HEK293 (cell line): ENCODE data around the gene COPZ1.

ENCODE experiments used
- EGR2 ChIP-seq: fragments of 450-650 bp; formaldehyde crosslinking; IDR thresholded peaks from 2 replicates; pipeline ENCODE4 v1.5.1; 2016; ENCODE audit warnings: low read depth, missing biosample characterization, missing genetic modification characterization
- GLIS1 ChIP-seq: fragments of 450-650 bp; formaldehyde crosslinking; IDR thresholded peaks from 2 replicates; pipeline ENCODE4 v1.5.1; 2016; ENCODE audit warnings: missing biosample characterization, missing genetic modification characterization
- KLF1 ChIP-seq: fragments of 450-650 bp; formaldehyde crosslinking; IDR thresholded peaks from 2 replicates; pipeline ENCODE4 v1.5.1; 2016; ENCODE audit warnings: missing biosample characterization, missing genetic modification characterization
- MEIS1 ChIP-seq: sonication (generic); formaldehyde crosslinking; IDR thresholded peaks from 2 replicates; pipeline ENCODE4 v1.8.1; 2022; ENCODE audit warnings: missing genetic modification reagents, mild to moderate bottlenecking, borderline replicate concordance
- SP3 ChIP-seq: fragments of 450-650 bp; formaldehyde crosslinking; IDR thresholded peaks from 2 replicates; pipeline ENCODE4 v1.5.1; 2016; ENCODE audit warnings: missing biosample characterization, missing genetic modification characterization
- ZBTB17 ChIP-seq: fragments of 450-650 bp; formaldehyde crosslinking; IDR thresholded peaks from 2 replicates; pipeline ENCODE4 v1.5.1; 2016; ENCODE audit warnings: missing biosample characterization, missing genetic modification characterization
- ZBTB8A ChIP-seq: fragments of 450-650 bp; formaldehyde crosslinking; IDR thresholded peaks from 2 replicates; pipeline ENCODE4 v1.5.1; 2016; ENCODE audit warnings: missing biosample characterization, missing genetic modification characterization
- ZEB2 ChIP-seq: fragments of 450-650 bp; formaldehyde crosslinking; IDR thresholded peaks from 2 replicates; pipeline ENCODE4 v1.5.1; 2016; ENCODE audit warnings: missing biosample characterization, missing genetic modification characterization
- ZNF112 ChIP-seq: fragments of 450-650 bp; formaldehyde crosslinking; IDR thresholded peaks from 2 replicates; pipeline ENCODE4 v1.5.0; 2017; ENCODE audit warnings: missing biosample characterization, missing genetic modification characterization
- ZNF169 ChIP-seq: fragments of 450-650 bp; formaldehyde crosslinking; IDR thresholded peaks from 2 replicates; pipeline ENCODE4 v1.5.1; 2016; ENCODE audit warnings: missing biosample characterization, missing genetic modification characterization
- ZNF23 ChIP-seq: fragments of 450-650 bp; formaldehyde crosslinking; IDR thresholded peaks from 2 replicates; pipeline ENCODE4 v1.5.1; 2016; ENCODE audit warnings: missing biosample characterization, missing genetic modification characterization, borderline replicate concordance
- ZNF266 ChIP-seq: fragments of 450-650 bp; formaldehyde crosslinking; IDR thresholded peaks from 2 replicates; pipeline ENCODE4 v1.5.1; 2016; ENCODE audit warnings: missing biosample characterization, missing genetic modification characterization, low read depth
- ZNF311 ChIP-seq: fragments of 450-650 bp; formaldehyde crosslinking; IDR thresholded peaks from 2 replicates; pipeline ENCODE4 v1.5.1; 2017; ENCODE audit warnings: missing biosample characterization, missing genetic modification characterization, borderline replicate concordance
- ZNF335 ChIP-seq: fragments of 450-650 bp; formaldehyde crosslinking; conservative IDR thresholded peaks from 2 replicates; pipeline ENCODE4 v1.5.1; 2016; ENCODE audit warnings: missing biosample characterization, missing genetic modification characterization
- ZNF391 ChIP-seq: fragments of 450-650 bp; formaldehyde crosslinking; IDR thresholded peaks from 2 replicates; pipeline ENCODE4 v1.5.1; 2016; ENCODE audit warnings: low read depth, missing biosample characterization, missing genetic modification characterization, borderline replicate concordance
- ZNF423 ChIP-seq: fragments of 450-650 bp; formaldehyde crosslinking; IDR thresholded peaks from 2 replicates; pipeline ENCODE4 v1.5.1; 2016; ENCODE audit warnings: missing biosample characterization, missing genetic modification characterization
- ZNF501 ChIP-seq: fragments of 450-650 bp; formaldehyde crosslinking; IDR thresholded peaks from 2 replicates; pipeline ENCODE4 v1.5.1; 2016; ENCODE audit warnings: missing biosample characterization, missing genetic modification characterization
- ZNF544 ChIP-seq: fragments of 450-650 bp; formaldehyde crosslinking; IDR thresholded peaks from 2 replicates; pipeline ENCODE4 v1.5.0; 2017; ENCODE audit warnings: missing biosample characterization, missing genetic modification characterization
- ZNF548 ChIP-seq: fragments of 450-650 bp; formaldehyde crosslinking; IDR thresholded peaks from 2 replicates; pipeline ENCODE4 v1.5.1; 2016; ENCODE audit warnings: missing biosample characterization, missing genetic modification characterization
- ZNF549 ChIP-seq: fragments of 450-650 bp; IDR thresholded peaks from 2 replicates; pipeline ENCODE4 v1.5.1; 2018; ENCODE audit warnings: missing biosample characterization, missing genetic modification characterization, mild to moderate bottlenecking, inconsistent platforms, moderate library complexity
- ZNF654 ChIP-seq: fragments of 450-650 bp; formaldehyde crosslinking; IDR thresholded peaks from 2 replicates; pipeline ENCODE4 v1.5.1; 2016; ENCODE audit warnings: low read depth, missing biosample characterization, missing genetic modification characterization
- ZNF701 ChIP-seq: fragments of 450-650 bp; formaldehyde crosslinking; IDR thresholded peaks from 2 replicates; pipeline ENCODE4 v1.5.1; 2016; ENCODE audit warnings: missing biosample characterization, missing genetic modification characterization
- ZNF830 ChIP-seq: fragments of 450-650 bp; IDR thresholded peaks from 2 replicates; pipeline ENCODE4 v1.5.0; 2018; ENCODE audit warnings: missing biosample characterization, missing genetic modification characterization, low read depth, mild to moderate bottlenecking, moderate library complexity
- ZSCAN16 ChIP-seq: fragments of 450-650 bp; formaldehyde crosslinking; IDR thresholded peaks from 2 replicates; pipeline ENCODE4 v1.5.1; 2016; ENCODE audit warnings: missing biosample characterization, missing genetic modification characterization
- ZSCAN23 ChIP-seq: fragments of 450-650 bp; formaldehyde crosslinking; IDR thresholded peaks from 2 replicates; pipeline ENCODE4 v1.5.1; 2016; ENCODE audit warnings: missing biosample characterization, missing genetic modification characterization
- TF ChIP-seq, protein P1 (sequence below): fragments of 450-650 bp; formaldehyde crosslinking; IDR thresholded peaks from 2 replicates; pipeline ENCODE4 v1.5.1; 2017; ENCODE audit warnings: missing biosample characterization, mild to moderate bottlenecking, missing genetic modification characterization, moderate library complexity
- TF ChIP-seq, protein P2 (sequence below): fragments of 450-650 bp; formaldehyde crosslinking; IDR thresholded peaks from 2 replicates; pipeline ENCODE4 v1.5.1; 2016; ENCODE audit warnings: missing biosample characterization, missing genetic modification characterization, borderline replicate concordance
- TF ChIP-seq, protein P3 (sequence below): fragments of 450-650 bp; formaldehyde crosslinking; IDR thresholded peaks from 2 replicates; pipeline ENCODE4 v1.5.1; 2017; ENCODE audit warnings: missing biosample characterization, missing genetic modification characterization
- TF ChIP-seq, protein P4 (sequence below): fragments of 450-650 bp; formaldehyde crosslinking; IDR thresholded peaks from 2 replicates; pipeline ENCODE4 v1.5.1; 2016; ENCODE audit warnings: missing biosample characterization, missing genetic modification characterization
- TF ChIP-seq, protein P5 (sequence below): fragments of 450-650 bp; formaldehyde crosslinking; IDR thresholded peaks from 2 replicates; pipeline ENCODE4 v1.5.1; 2016; ENCODE audit warnings: missing biosample characterization, missing genetic modification characterization
- TF ChIP-seq, protein P6 (sequence below): fragments of 450-650 bp; formaldehyde crosslinking; IDR thresholded peaks from 2 replicates; pipeline ENCODE4 v1.5.1; 2016; ENCODE audit warnings: missing biosample characterization, missing genetic modification characterization, low read depth

The COPZ1 gene

DNA sequence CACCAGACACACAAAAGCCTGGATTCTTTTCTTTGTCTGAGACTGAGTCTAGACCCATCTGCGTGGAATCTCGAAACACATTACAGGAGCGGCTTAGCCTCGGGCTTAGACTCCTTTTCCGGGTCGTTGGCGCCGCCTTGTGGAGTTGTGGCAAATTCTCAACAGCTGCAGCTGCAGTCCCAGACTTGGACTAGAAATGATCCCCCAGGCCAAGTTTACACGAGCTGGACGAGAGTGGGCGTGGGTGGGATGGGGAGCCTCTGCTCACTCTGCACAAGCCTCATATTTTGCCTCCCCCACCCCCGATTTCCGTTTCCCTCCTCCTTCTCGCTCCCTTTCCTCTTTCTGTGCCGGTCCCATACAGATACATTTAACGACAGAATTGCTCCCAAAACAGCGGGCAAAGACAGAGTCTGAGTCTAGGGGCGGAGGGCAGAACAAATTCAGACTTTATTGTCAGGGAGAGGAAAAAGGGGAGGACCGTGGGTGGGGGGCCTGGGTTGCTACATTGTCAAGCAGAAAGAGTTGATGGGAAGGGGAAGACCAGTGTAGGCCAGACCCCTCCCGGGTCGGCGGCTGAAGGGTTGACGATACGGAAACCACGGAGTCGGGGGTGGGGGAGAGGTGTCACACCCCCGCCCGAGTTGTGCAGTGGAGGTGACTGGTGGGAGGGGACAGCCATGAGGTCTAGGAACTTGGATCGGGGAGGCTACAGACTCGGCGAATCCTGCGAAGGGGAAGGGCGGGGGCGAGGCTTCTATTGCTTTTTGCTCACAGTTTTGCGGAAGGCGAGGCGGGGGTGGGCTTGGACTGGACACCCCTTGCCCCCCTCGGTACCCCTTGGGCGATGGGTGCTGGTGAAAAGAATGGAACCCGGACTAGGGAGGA, 44.0 kb downstream of the COPZ1 start (continued):
- TF ChIP-seq ZBTB17 (tag by site-specific recombination) (peak; percentile 77), ZSCAN23 (no peak), MEIS1 (no peak), ZNF112 (tag by site-specific recombination) (no peak), ZNF548 (tag by site-specific recombination) (no peak), ZNF169 (no peak), ZBTB8A (tag by site-specific recombination) (no peak), ZNF701 (no peak), ZEB2 (tag by site-specific recombination) (no peak), ZNF501 (tag by site-specific recombination) (peak; percentile 32; the same call in 1 of the 2 replicates), ZNF549 (no peak), ZNF391 (tag by site-specific recombination) (no peak), ZSCAN16 (tag by site-specific recombination) (no peak), ZNF830 (tag by site-specific recombination) (no peak), EGR2 (tag by site-specific recombination) (peak; percentile 92), ZNF544 (no peak), ZNF23 (tag by site-specific recombination) (no peak), SP3 (no peak), ZNF335 (tag by site-specific recombination) (no peak), ZNF266 (tag by site-specific recombination) (no peak), ZNF423 (tag by site-specific recombination) (no peak), GLIS1 (peak; percentile 13; the same call in 1 of the 2 replicates), ZNF311 (tag by site-specific recombination) (no peak), KLF1 (tag by site-specific recombination) (peak; percentile 52), ZNF654 (tag by site-specific recombination) (peak; percentile 94)
- TF ChIP-seq, protein P1, sequence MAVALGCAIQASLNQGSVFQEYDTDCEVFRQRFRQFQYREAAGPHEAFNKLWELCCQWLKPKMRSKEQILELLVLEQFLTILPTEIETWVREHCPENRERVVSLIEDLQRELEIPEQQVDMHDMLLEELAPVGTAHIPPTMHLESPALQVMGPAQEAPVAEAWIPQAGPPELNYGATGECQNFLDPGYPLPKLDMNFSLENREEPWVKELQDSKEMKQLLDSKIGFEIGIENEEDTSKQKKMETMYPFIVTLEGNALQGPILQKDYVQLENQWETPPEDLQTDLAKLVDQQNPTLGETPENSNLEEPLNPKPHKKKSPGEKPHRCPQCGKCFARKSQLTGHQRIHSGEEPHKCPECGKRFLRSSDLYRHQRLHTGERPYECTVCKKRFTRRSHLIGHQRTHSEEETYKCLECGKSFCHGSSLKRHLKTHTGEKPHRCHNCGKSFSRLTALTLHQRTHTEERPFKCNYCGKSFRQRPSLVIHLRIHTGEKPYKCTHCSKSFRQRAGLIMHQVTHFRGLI = no peak
- TF ChIP-seq, protein P2, sequence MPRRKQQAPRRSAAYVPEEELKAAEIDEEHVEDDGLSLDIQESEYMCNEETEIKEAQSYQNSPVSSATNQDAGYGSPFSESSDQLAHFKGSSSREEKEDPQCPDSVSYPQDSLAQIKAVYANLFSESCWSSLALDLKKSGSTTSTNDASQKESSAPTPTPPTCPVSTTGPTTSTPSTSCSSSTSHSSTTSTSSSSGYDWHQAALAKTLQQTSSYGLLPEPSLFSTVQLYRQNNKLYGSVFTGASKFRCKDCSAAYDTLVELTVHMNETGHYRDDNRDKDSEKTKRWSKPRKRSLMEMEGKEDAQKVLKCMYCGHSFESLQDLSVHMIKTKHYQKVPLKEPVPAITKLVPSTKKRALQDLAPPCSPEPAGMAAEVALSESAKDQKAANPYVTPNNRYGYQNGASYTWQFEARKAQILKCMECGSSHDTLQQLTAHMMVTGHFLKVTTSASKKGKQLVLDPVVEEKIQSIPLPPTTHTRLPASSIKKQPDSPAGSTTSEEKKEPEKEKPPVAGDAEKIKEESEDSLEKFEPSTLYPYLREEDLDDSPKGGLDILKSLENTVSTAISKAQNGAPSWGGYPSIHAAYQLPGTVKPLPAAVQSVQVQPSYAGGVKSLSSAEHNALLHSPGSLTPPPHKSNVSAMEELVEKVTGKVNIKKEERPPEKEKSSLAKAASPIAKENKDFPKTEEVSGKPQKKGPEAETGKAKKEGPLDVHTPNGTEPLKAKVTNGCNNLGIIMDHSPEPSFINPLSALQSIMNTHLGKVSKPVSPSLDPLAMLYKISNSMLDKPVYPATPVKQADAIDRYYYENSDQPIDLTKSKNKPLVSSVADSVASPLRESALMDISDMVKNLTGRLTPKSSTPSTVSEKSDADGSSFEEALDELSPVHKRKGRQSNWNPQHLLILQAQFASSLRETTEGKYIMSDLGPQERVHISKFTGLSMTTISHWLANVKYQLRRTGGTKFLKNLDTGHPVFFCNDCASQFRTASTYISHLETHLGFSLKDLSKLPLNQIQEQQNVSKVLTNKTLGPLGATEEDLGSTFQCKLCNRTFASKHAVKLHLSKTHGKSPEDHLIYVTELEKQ (tag by site-specific recombination) = no peak
- TF ChIP-seq, protein P3, sequence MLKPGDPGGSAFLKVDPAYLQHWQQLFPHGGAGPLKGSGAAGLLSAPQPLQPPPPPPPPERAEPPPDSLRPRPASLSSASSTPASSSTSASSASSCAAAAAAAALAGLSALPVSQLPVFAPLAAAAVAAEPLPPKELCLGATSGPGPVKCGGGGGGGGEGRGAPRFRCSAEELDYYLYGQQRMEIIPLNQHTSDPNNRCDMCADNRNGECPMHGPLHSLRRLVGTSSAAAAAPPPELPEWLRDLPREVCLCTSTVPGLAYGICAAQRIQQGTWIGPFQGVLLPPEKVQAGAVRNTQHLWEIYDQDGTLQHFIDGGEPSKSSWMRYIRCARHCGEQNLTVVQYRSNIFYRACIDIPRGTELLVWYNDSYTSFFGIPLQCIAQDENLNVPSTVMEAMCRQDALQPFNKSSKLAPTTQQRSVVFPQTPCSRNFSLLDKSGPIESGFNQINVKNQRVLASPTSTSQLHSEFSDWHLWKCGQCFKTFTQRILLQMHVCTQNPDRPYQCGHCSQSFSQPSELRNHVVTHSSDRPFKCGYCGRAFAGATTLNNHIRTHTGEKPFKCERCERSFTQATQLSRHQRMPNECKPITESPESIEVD = no peak
- TF ChIP-seq, protein P4, sequence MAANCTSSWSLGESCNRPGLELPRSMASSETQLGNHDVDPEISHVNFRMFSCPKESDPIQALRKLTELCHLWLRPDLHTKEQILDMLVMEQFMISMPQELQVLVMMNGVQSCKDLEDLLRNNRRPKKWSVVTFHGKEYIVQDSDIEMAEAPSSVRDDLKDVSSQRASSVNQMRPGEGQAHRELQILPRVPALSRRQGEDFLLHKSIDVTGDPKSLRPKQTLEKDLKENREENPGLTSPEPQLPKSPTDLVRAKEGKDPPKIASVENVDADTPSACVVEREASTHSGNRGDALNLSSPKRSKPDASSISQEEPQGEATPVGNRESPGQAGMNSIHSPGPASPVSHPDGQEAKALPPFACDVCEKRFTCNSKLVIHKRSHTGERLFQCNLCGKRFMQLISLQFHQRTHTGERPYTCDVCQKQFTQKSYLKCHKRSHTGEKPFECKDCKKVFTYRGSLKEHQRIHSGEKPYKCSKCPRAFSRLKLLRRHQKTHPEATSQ (tag by site-specific recombination) = no peak
- TF ChIP-seq, protein P5, sequence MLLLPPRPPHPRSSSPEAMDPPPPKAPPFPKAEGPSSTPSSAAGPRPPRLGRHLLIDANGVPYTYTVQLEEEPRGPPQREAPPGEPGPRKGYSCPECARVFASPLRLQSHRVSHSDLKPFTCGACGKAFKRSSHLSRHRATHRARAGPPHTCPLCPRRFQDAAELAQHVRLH = no peak
- TF ChIP-seq, protein P6, sequence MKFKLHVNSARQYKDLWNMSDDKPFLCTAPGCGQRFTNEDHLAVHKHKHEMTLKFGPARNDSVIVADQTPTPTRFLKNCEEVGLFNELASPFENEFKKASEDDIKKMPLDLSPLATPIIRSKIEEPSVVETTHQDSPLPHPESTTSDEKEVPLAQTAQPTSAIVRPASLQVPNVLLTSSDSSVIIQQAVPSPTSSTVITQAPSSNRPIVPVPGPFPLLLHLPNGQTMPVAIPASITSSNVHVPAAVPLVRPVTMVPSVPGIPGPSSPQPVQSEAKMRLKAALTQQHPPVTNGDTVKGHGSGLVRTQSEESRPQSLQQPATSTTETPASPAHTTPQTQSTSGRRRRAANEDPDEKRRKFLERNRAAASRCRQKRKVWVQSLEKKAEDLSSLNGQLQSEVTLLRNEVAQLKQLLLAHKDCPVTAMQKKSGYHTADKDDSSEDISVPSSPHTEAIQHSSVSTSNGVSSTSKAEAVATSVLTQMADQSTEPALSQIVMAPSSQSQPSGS (tag by site-specific recombination) = no peak
